GM21723 (cell line): ENCODE data around the gene CUL4B.
"Not testable (repeated sequence)": the region's sequence is repeated elsewhere in the genome, so short reads cannot be mapped to it uniquely, and the experiment has no call there.

Experiments
- ATAC-seq: cut with Tn5 transposase; IDR thresholded peaks from one replicate; pipeline ENCODE4 v1.9.1; 2021; ENCODE audit warnings: mild to moderate bottlenecking, moderate library complexity; ENCODE audit not compliant: unreplicated experiment

Gene CUL4B

DNA sequence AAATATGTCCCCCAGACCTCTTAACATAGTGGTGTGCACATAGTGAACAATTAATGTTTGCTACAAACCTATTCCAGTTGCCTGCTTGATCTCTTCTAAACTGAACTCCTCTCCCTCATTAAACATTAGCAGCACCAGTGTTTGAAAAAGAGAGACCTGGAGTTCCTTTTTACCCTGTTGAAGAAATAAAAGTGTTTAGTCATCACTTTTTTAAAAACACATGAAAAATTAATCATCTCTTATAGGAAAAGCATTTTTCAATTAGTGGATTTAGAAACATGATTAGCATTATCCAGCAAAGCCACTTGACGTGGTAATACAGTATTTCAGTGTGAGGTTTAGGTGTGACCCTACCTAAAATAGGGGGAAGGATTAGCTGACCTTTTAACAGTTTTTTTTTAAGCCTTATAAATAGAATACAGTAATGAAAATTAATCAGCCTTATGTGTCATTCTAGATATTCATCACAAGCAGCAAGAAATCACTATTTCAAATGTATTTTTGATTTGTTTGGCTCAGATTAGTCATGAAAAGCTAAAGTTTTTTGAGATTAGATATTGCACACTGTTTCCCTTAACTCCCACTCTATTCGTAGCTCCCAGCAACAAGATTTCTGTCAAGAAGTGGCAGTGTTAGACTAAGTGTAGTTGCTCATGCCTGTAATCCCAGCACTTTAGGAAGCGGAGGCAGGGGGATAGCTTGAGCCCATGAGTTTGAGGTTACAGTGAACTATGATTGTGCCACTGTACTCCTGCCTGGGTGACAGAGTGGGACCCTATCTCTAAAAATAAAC is 26.2 kb downstream of the CUL4B start:
- ATAC-seq: no peak

DNA sequence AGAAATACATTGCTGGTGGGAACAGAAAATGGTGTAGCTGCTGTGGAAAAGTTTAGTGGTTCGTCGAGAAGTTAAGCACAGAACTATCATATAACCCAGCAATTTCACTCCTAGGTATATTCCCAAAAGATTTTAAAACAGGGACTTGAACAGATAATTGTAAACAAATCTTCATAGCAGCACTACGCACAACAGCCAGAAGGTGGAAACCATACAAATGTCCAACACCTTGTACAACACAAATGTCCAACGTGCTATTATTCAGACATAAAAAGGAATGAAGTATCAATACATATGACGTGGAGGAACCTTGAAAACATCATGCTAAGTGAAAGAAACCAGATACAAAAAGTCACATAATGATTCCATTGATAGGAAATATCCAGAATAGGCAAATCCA is 37.9 kb downstream of the CUL4B start:
- no peak for ATAC-seq

DNA sequence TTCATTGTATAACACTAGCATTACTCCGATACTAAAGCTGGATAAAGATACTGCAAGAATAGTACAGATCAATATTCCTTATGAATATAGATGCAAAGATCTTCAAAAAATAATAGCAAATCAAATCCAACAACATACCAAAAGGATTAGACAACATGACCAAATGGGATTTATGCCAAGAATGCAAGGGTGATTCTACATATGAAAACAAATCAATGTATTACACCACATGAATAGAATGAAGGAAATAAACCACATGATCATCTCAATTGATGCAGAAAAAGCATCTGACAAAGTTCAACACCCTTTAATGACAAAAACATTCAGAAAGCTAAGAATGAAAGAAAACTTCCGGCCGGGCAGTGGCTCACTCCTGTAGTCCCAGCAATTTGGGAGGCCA is 42.8 kb downstream of the CUL4B start:
- ATAC-seq: no peak

DNA sequence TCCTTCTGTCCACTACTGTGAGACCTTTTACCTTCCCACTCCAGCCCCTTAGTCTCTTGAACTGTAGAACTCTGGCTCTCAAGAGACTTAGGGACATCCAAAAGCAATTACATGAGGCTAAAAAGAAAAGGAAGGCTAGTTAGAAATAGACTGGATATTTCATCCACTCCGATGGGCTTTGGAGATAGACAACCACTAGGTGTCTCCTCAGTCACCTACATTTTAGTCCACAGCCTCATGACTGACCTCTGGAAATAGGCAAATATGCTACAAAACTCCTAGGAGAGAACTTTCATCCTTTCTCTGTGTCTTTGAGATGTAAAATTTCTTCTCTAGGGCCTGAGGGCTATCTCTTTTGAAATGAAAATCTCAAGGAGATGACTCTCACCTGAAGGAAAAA is 46.5 kb downstream of the CUL4B start:
- ATAC-seq: no peak

DNA sequence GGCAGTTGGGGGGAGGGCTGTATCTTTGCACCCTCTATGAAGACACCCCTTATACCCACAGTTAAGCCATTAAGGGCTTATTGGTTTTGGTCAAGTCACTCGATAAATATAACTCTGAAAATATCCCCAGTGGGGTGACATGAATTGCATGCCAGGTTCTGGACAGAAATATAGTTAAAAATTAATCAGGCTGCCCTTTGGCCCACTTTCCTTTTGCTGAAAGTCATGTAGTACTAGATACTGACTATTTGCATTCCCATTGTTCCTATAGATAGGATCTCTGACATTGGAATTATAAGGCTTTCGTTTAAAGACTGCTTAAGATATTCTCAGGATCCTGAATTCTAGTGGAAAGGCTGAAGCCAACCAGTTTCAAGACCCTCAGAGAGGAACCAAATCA is 48.1 kb downstream of the CUL4B start:
- no peak for ATAC-seq

DNA sequence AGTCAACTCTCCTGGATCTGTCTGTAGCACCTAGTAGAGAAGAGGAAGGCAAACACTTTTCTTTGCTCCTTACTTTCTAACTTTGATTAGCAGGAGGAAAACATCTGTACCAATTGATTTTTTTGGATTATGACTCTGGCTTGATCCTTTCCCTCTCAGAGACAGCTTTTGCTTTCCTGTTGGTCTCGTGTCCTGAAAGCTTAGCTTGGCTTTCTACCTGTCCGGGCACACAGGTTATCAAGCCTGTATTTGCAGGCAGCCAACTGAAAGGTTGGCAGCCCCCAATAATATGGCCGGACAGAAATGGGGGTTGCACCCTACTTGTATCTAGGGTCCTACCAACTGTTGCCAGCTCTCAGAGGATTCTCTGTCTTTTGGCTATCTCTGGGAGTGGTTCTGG is 48.5 kb downstream of the CUL4B start:
- ATAC-seq: no peak

DNA sequence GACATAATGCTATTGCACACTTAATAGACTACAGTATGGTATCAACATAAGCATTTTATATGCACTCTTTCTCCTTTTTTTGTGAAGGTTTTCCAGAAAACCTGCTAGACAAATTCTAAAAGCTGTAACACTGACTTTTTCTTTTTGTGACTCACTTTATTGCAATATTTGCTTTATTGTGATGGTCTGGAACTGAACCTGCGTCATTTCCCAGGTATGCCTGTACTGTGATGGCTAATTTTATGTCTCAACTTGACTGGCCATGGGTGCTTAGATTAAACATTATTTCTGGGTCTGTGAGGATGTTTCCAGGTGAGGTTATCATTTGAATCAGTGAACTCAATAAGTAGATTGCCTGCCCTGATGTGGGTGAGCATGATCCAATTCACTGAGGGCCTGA is 56.2 kb downstream of the CUL4B start:
- no peak for ATAC-seq

DNA sequence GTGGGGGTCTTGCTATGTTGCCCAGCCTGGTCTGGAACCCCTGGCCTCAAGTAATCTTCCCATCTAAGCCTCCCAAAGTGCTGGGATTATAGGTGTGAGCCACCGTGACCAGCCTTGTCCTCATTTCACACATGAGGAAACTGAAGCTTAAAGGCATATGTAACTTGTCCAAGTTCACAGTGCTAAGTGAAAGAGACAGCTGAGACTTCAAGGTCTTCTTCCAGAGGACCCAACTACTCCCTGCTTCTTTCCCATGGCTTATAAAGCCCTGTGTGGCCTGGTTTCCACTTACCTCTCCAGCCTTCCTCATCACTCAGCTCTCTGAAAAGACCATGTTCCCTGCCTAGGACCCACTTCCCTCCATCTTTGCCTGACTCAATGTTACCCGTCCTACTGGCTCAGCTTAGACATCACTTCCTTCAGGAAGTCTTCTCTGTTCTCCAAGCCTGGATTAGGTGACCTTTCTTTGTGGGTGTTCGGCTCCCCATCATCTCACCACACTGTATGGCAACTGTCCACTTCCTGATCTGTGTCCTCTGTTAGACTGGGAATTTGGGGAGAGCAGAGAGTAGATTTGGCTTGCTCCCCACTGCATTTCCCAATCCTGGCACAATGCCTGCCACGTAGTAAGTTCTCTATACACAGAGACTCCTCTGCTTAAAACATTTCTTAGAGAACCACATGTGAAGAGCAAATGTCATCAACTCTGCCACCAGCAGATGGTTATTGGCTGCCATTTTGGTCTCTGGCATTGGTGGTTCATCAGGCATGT is 61.3 kb downstream of the CUL4B start:
- no peak for ATAC-seq

DNA sequence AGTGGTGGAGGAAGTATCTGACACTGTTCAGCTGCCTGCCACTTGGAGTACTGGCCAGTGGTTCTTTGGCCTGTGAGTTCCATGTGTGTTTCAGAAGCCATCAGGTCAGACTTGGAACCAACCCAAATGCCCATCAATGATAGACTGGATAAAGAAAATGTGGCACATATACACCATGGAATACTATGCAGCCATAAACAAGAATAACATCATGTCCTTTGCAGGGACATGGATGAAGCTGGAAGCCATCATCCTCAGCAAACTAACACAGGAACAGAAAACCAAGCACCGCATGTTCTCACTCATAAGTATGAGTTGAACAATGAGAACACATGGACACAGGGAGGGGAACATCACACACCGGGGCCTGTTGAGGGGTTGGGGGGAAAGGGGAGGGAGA is 70.6 kb downstream of the CUL4B start:
- not testable (repeated sequence) for ATAC-seq

DNA sequence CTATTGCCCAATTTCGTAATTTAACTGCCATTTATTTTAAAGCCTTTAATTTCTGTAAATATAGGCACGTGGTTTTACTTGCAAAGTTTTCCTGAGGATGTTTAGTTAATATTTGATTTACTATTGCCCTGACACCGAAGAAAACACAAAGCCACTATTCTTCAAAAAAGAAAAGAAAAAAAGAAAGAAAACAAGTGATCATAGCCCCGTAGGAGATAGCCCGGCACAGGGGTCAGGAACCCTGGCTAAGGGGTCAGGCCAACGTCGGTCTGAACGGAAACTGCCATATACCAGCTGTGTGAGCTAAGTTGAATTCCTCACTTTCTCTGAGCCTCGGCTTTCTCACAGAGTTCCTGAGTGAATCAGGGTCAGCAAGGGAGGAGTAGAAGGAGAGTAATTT is 74.0 kb downstream of the CUL4B start:
- no peak for ATAC-seq

DNA sequence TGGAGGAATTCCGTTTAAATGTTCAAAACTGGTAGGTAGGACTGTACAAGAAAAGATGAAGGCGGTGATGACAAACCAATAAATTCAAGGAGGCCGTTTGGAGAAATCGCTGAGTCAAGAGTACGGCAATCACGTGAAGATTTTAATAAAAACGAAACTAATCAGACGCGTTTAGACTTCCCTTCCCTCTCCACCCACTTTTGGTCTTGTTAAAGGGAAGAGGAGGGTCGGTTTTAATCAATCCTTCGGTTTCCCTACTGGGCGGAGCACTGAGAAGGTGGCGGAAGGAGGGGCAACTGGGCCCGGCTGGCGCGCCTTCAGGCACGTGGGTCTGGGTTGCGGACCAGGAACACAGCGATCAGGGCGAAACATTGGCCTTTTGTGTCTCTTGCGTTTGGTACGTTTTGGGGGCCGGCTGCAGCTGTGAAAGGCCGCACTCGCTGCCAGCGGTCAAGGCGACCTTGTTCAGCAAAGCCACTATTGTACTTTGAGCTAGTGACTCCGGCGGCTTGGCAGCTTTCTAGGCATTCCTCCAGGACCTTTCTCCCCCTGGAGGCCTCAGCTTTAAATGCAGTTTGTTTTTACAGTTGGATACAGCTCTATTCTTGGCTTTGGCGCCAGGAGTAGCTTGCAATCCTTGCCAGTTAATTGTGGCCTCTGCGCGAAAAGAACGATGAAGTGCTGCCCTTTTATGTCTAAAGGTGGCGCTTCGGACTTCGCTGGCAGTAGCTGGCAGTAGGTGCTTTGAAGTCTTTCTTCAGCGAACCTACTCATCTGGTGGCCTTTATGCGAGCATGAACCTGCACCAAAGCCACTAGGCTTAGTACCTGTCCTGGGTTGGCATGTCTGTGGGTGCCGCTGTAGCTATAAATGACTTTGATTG is 74.9 kb downstream of the CUL4B start:
- peak; percentile 76 for ATAC-seq

DNA sequence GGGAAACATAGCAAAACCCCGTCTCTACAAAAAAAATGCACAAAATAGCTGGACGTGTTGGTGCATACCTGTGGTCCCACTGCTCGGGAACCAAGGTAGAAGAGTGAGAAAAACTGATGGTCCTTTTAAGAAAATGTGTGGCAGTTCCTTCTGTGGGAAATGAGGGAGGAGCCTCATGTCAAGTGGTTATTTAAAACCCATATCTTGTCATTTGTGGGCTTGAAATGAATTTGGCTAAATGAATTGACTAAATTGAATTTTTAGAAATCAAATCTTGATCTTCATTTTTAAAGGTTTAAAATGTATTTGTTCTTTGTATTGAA is 75.5 kb downstream of the CUL4B start:
- peak; percentile 9 for ATAC-seq

DNA sequence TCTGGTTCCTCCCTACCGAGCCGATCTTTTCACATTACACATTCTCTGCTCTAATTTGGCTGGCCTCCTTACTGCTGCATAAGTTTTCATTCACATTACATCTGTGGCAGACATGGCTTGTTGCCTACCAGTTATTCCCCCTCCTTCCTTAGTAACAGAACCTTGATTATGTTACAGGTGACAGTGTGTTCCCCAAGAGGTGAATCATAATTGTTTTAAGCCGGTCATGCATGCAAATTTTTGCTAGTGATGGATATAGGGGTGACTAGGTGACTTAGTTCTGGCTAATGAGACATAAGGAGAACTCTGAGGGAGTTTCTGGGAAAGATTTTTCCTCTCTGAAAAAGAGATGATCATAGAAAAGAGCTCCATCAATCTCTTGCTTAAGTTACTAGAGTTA is 83.3 kb downstream of the CUL4B start:
- ATAC-seq: no peak

DNA sequence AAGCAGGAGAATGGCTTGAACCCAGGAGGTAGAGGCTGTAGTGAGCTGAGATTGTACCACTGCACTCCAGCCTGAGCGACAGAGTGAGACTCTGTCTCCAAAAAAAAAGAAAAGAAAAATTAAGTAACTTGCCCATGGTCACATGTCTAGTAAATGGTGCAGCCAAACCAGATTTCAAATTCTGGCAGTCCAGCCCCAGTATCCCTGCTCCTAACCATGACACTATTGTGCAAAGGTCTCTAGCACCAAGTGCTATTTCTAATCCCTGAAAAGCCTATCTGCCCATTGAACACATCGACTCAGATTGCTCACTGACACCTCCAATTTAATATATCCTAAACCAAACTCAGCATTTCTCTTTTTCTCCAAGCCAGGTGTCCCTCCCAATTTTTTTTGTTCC is 84.0 kb downstream of the CUL4B start:
- ATAC-seq: no peak

DNA sequence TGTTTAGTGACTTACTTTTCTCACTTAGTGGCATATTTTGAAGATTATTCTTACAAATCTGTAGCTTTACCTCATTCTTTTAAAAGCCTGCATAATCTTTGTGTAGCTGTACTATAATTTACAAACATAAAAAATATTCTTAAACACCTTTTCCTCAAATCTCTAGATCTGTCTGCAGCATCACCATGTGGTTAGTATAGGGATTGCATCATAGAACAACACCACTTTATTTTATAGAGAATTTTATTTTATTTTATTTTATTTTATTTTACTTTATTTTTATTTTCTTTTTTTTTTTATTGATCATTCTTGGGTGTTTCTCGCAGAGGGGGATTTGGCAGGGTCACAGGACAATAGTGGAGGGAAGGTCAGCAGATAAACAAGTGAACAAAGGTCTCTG is 85.3 kb downstream of the CUL4B start:
- ATAC-seq: not testable (repeated sequence)
